HEK293 (cell line): ENCODE measurements around the gene WWOX.

ENCODE experiments used
- ATF2 ChIP-seq: fragments of 450-650 bp; formaldehyde crosslinking; IDR thresholded peaks from 2 replicates; pipeline ENCODE4 v1.5.1; 2016; ENCODE audit warnings: missing biosample characterization, missing genetic modification characterization, low read depth
- HOXA7 ChIP-seq: sonication (generic); formaldehyde crosslinking; IDR thresholded peaks from 2 replicates; pipeline ENCODE4 v1.8.1; 2022; ENCODE audit warnings: missing genetic modification reagents, borderline replicate concordance
- ZNF10 ChIP-seq: fragments of 450-650 bp; formaldehyde crosslinking; IDR thresholded peaks from 2 replicates; pipeline ENCODE4 v1.5.1; 2017; ENCODE audit warnings: missing biosample characterization, missing genetic modification characterization
- ZNF473 ChIP-seq: fragments of 450-650 bp; formaldehyde crosslinking; IDR thresholded peaks from 2 replicates; pipeline ENCODE4 v1.5.1; 2017; ENCODE audit warnings: missing biosample characterization, missing genetic modification characterization
- ZNF670 ChIP-seq: fragments of 450-650 bp; formaldehyde crosslinking; IDR thresholded peaks from 2 replicates; pipeline ENCODE4 v1.5.1; 2016; ENCODE audit warnings: missing biosample characterization, missing genetic modification characterization, low read depth
- ZNF777 ChIP-seq: fragments of 450-650 bp; formaldehyde crosslinking; IDR thresholded peaks from 2 replicates; pipeline ENCODE4 v1.5.1; 2017; ENCODE audit warnings: missing biosample characterization, missing genetic modification characterization, borderline replicate concordance
- ZNF792 ChIP-seq: fragments of 450-650 bp; formaldehyde crosslinking; IDR thresholded peaks from 2 replicates; pipeline ENCODE4 v1.5.1; 2016; ENCODE audit warnings: missing biosample characterization, missing genetic modification characterization
- TF ChIP-seq, protein P1 (sequence below): fragments of 450-650 bp; formaldehyde crosslinking; IDR thresholded peaks from 2 replicates; pipeline ENCODE4 v1.5.1; 2017; ENCODE audit warnings: missing biosample characterization, missing genetic modification characterization
- TF ChIP-seq, protein P2 (sequence below): fragments of 450-650 bp; formaldehyde crosslinking; IDR thresholded peaks from 2 replicates; pipeline ENCODE4 v1.5.1; 2016; ENCODE audit warnings: missing biosample characterization, missing genetic modification characterization
- TF ChIP-seq, protein P3 (sequence below): fragments of 450-650 bp; formaldehyde crosslinking; IDR thresholded peaks from 2 replicates; pipeline ENCODE4 v1.5.0; 2017; ENCODE audit warnings: missing biosample characterization, missing genetic modification characterization, borderline replicate concordance

DNA sequence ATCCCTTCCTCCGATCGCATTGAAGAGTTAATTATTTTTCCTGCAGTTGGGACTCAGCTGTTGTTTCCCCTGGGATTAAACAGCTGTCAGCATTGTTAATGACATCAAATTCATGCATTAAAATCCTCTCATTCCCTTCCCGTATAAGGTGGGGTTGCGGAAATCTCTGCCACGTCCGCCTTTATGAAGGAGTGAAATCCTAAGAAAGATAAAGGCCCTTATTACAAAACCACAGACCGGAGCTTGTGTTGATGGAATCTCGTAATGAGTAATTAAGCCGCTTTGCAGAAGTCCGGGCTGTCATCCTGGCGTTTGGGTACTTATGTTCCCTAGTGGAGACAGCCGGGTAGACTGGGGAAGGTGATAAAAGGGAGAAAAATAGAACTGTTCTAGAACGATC is 873.5 kb downstream of the WWOX start:
- TF ChIP-seq, protein P1, sequence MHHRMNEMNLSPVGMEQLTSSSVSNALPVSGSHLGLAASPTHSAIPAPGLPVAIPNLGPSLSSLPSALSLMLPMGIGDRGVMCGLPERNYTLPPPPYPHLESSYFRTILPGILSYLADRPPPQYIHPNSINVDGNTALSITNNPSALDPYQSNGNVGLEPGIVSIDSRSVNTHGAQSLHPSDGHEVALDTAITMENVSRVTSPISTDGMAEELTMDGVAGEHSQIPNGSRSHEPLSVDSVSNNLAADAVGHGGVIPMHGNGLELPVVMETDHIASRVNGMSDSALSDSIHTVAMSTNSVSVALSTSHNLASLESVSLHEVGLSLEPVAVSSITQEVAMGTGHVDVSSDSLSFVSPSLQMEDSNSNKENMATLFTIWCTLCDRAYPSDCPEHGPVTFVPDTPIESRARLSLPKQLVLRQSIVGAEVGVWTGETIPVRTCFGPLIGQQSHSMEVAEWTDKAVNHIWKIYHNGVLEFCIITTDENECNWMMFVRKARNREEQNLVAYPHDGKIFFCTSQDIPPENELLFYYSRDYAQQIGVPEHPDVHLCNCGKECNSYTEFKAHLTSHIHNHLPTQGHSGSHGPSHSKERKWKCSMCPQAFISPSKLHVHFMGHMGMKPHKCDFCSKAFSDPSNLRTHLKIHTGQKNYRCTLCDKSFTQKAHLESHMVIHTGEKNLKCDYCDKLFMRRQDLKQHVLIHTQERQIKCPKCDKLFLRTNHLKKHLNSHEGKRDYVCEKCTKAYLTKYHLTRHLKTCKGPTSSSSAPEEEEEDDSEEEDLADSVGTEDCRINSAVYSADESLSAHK (tag by site-specific recombination) = no peak
- no peak for TF ChIP-seq ATF2 (tag by site-specific recombination)
- TF ChIP-seq HOXA7 (CRISPR knock-in tag) = no peak
- TF ChIP-seq ZNF473 = no peak
- TF ChIP-seq, protein P2, sequence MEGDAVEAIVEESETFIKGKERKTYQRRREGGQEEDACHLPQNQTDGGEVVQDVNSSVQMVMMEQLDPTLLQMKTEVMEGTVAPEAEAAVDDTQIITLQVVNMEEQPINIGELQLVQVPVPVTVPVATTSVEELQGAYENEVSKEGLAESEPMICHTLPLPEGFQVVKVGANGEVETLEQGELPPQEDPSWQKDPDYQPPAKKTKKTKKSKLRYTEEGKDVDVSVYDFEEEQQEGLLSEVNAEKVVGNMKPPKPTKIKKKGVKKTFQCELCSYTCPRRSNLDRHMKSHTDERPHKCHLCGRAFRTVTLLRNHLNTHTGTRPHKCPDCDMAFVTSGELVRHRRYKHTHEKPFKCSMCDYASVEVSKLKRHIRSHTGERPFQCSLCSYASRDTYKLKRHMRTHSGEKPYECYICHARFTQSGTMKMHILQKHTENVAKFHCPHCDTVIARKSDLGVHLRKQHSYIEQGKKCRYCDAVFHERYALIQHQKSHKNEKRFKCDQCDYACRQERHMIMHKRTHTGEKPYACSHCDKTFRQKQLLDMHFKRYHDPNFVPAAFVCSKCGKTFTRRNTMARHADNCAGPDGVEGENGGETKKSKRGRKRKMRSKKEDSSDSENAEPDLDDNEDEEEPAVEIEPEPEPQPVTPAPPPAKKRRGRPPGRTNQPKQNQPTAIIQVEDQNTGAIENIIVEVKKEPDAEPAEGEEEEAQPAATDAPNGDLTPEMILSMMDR = no peak
- no peak for TF ChIP-seq ZNF777
- TF ChIP-seq ZNF10 = no peak
- TF ChIP-seq, protein P3, sequence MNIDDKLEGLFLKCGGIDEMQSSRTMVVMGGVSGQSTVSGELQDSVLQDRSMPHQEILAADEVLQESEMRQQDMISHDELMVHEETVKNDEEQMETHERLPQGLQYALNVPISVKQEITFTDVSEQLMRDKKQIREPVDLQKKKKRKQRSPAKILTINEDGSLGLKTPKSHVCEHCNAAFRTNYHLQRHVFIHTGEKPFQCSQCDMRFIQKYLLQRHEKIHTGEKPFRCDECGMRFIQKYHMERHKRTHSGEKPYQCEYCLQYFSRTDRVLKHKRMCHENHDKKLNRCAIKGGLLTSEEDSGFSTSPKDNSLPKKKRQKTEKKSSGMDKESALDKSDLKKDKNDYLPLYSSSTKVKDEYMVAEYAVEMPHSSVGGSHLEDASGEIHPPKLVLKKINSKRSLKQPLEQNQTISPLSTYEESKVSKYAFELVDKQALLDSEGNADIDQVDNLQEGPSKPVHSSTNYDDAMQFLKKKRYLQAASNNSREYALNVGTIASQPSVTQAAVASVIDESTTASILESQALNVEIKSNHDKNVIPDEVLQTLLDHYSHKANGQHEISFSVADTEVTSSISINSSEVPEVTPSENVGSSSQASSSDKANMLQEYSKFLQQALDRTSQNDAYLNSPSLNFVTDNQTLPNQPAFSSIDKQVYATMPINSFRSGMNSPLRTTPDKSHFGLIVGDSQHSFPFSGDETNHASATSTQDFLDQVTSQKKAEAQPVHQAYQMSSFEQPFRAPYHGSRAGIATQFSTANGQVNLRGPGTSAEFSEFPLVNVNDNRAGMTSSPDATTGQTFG = no peak
- TF ChIP-seq ZNF792 = no peak
- TF ChIP-seq ZNF670 = no peak
